Measurements from ENCODE around the gene GALNT10.

The GALNT10 gene

DNA sequence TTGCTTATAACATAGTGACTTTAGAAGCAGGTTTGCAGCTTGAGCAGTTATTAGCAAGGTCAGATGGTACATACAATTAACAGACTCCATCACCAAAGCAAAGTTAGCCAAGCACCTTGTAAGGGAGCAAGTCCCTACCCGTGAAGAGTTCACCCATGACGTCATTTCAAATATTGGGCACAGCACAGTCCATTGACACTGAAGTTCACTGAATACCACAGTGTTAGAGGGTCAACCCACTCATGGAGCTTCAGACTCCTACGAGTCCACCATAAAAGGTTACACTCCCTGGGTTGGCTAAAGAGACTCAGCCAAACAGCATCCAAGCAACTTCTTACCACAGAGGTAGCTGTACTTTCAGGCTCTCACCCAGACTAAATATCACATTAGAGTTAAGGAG is 77.5 kb downstream of the GALNT10 start:
- no peak for DNase-seq

DNA sequence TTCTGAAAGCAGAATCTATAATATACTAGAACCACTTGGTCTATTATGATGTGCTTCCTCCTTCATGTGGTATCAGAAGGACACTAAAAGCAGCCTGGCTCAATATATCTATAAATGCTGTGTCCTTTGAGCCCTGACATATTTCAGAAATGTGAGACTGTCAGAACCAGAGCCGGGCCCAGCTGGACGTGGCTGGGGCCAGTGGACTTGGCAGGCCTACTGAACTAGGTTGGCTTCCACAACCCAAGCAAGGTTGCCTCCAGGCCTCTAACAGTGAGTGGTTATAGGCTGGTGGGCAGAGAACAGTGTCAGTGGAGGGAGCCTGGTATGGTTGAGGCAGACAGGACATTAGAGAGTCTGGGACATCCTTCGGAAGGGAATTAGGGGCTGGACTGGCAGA is 78.9 kb downstream of the GALNT10 start:
- no peak for DNase-seq

DNA sequence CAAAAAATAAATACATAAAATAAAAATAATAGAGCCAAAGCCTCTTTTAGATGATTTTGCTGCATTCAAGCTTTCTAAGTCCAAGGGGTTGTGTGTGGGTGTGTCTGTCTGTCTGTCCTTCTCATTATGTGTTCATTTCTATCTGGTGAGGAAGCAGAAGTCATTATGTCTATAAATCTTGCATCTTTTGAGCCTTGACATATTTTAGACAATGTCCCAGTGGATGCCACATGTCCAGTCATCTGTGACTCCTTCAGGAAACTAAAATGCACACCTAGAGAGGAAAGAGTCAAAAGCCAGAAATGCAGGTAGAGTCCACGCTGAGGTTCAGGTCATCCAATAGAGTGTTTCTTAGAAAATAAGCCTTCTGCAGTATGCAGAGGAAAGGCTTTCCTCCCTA is 80.9 kb downstream of the GALNT10 start:
- no peak for DNase-seq

DNA sequence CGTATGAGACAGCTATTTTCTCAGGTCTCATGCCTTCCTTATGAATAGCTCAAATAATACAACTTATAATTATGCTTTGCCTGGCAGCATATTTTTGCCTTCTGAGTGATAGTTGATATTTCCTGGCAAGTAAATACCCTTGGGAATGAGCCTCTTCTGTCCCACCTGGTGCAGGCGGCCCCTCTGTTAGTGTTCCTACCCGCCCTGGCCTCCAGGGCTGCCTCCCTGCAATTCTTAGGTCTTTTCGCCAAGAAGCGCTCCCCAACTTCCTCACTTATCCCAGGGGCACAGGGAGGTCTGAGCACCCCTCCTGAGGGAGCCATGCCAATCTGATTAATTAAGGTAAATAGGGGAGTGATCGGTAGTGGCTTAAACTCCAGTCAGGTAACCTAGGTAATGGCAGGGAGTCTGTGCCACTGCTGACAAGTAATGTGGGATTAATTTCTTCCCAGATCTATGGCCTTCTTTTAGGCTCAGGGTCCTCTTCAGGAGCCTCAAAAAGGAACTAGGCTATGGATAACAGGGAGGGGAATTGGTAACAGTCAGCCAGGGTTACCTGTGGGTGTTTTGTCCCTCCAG is 81.5 kb downstream of the GALNT10 start:
- DNase-seq: no peak

DNA sequence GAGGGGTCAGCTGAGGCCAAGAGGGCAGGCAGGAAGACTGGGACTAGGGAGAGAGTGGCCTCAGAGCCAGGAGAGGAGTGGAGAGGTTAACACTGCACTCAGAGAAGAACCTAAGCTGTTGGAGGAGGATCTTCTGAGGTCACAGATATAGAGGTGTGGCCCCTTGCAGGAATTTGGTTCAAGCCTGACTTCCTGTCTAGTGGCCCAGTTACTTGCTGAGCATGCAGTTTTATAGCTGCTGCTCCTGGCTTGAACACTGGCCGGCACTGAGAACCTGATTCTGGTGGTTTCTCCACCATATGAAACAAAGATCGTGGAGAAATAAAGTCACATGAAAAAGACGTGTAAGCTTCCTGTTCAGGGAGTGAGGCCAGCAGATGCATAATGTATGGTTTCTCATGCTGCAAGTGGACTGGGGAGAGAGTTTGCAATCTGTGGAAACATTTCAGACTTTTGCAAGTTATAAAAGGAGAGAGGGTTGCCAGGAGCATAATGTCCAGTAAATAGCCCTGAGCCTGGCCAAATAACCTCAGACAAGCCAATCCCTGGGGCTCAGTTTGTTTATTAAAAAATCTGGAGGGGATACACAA is 82.6 kb downstream of the GALNT10 start:
- no peak for DNase-seq

DNA sequence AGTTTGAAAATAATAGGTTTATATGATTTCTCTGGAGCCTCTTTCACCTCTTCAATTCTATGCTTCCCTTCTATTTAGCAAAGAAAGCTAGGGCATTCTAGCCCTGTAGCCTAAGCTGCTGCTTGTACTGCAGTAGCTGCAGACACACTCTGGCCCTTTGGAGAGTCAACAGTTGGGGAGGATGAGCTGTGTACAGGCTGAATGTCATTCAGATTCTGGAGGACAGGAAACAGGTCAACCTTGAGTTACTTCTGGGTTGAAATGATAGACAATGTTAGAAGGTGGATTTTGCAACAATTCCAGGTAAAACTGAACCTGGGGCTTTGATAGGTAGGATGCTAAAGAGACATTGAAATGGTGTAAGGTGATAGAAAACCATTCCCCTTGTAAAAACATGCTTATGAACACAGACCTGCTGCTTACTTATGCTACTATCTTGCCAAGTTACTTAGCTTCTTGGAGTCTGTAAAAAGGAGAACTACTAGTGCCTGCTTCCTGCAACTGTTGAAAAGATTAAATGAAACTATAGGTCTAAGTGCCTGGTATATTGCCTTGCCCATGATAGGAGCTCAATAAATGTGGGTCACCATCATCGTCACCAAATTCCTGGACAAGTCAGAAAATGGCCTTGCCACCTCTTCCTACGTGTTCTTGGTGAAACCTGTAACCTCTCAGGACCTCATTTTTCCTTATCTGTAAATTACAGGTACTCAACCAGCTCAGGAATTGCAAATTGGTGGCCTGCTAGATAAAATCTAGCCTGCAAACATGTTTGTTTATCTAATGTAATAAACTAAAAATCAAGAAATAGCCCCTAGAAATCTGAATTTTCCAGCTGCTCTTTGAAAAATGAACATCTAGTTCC is 83.7 kb downstream of the GALNT10 start:
- DNase-seq: no peak

DNA sequence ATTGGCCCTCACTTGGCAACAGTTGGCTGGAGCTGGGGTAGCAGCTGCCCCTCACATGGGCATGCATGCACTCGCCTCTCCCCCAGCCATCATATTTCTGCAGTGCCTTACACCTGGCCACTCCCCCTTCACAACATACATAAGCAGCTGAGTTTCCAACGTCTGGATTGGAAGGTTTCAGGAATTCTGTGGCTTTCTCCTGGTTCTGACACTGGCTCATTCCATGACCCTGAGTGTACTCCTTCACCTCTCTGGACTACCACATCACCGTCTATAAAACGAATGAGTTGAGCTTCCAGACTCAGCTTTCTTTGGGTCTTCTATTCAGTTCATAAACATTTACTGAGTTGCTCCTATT is 84.3 kb downstream of the GALNT10 start:
- no peak for DNase-seq

DNA sequence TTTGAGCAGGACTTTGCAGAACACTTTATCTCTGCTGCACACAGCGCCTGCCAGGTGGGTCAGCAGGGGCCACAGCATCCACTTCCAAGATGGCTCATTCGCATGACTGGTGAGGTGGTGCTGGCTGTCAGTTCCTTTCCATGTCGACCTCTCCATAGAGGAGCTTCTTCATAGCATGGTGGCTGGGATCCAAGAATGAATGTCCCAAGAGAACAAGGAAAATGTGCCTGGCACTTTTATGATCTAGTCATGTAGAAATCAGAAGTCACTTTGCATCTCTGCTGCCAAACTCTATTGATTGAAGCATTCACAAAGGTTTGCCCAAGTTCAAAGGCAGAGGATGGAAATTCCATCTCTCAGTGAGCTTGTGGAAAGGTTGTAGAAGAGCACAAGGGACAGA is 85.0 kb downstream of the GALNT10 start:
- DNase-seq: no peak

DNA sequence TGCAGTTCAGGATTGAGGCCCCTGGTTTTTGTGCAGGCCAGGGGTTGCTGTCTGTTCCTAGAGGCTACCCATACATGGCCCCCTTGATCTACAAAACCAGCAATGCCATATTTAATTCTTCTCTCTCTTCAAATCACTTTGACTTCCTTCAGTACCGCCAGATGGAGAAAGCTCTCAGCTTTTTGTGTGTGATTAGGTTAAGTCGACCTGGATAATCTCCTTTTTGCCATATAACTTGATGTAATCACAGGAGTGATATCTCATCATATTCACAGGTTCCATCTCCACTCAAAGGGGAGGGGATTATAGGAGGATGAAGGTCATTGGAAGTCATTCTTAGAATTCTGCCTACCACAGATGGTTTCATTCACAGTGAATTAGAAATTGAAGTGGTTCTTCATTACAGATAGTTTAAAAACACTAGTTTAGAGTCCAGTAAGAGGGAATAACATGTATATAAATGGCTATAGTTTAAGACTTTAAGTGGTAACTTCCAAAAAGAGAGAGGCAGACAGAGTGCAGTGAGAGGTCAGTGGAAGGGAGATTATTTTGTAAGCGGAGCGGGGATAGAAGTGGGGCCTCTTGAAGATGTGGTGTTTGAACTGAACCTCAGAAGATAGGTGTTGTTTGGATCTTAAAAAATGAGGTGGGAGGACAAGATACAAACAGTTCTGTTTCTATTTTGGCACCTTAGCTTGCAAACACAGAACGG is 85.9 kb downstream of the GALNT10 start:
- DNase-seq: no peak

DNA sequence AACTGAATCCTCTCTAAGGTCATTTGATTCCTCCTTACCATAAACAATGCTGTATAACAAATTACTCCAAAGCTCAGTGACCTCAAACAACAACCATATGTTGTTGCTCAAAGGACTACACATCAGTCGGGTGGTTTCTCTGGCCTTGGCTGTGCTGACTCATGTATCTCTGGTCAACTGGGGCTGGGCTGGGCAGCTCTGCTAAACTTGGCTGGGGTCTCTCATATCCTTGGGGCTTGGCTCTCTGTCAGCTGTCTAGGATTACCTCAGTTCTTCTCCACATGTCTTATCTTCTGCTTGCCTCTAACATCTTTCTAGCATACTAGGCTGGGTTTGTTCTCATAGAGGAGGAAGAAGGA is 86.4 kb downstream of the GALNT10 start:
- DNase-seq: no peak

DNA sequence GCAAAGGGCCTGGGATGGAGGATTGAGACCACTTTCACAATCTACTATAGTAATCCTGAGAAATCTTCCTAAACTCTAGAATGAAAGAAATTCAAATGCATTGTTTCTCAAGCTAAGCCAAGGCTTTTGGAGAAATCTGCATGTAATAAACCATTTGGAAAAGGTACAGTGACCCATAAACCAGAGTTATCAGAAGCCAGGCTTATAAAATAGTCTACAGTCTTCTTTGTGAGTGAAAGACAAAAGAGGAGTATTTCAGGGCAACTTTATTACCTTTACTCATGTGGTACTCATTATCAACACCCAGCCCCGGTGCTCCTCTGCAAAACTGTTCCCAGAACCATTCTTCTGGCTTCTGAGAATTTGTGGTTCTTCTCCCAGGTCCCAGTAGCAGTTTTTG is 87.0 kb downstream of the GALNT10 start:
- DNase-seq: no peak

DNA sequence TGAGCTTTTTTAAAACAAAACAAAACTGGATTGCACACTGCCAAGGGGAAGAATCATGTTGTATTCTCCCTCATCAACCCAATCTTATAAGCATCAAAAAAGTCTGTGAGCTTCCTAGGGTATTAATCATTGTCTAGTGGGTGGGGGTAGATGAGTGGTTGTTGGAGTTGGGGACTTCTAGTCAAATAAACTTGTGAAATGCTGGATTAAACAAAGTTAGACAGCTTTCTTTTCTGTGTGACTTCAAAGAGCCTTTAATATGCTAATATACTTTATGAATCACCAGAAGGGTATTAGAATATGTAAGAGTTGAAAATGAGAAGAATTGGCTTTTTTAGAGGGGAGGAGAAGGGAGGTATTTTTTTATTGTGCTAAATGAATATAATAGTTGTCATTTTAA is 87.7 kb downstream of the GALNT10 start:
- DNase-seq: no peak

DNA sequence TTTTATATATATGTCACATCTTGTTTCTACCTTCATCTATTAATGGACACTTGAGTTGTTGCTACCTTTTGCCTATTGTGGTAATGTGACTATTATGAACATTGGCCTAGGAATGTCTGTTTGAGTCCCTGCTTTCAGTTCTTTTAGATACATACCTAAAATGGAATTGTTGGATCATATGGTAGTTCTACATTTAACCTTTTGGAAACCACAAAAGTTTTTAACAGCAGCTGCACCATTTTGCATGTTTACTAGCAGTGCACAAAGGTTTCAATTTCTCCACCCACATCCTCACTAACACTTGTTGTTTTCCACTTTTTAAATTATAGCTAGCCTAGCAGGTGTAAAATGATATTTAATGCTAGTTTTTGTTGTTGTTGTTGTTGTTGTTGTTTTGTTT is 88.4 kb downstream of the GALNT10 start:
- no peak for DNase-seq

DNA sequence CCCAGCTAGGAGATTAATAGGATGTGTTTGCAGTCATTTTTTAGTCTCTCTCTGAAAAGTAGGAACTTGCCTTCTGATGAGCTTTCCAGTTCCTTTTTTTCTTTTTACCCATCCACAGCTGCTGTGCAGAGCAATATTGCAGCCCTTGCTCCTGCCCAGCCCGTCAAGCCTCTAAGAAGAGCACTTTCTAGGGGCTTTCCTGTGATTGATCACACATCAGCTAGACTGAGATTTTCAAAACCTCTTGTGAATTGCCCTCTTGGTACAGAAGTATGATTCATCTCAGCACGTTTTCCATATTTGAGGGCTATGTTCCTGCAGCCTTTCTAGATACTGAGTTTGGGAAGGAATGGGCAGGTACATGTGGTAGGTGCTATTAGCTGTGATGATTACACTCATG is 93.9 kb downstream of the GALNT10 start:
- no peak for DNase-seq

DNA sequence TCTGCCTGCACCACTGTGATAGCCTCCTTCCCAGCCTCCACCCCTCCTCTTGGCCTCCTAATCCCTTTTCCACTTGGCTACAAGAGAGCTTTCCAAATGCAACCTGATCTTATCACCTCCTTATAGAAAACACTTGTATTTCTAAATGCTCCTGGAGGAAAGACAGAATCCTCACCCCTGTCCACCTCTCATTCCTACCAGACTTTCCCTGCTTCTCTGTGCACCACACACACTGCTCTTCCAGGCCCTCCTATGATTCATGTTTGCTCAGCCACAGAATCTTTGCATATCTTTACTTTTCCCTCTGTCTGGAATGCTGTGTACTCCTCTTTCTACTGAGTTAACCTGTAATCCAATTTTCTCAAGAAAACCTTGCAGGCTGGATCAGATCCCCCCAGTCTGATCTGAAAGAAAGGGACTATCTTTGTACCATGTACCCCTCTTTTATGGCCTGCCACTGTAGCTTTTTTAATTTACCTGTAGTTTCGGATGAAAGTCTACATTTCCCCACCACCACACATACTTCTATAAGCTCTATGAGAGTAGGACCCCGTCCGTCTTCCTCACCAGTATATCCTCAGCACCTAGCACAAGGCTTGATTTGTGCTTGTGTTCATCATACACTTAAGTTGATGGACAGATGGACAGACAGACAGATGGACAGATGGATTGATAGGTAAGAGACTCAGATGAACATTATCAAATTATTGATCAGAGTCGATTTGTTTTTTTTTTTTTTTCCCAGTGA is 95.3 kb downstream of the GALNT10 start:
- DNase-seq: no peak

DNA sequence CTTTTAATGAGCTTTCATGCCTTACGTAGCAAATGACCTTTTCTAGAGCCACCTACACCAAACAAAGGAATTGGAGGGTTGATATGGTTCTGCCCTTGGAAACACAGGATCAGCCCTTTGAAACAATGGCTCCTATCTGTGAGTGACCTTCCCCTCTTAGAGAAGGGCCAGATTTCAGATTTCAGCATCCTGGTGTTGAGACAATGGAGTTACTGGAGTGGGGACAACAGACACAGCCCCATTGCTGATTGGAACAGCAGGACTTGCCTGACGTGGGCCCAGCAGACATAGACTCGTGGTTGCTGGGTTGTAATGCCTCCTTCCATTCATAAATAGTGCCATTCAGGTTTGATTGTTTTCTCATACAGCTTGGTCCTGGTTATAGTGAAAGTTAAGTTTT is 96.0 kb downstream of the GALNT10 start:
- no peak for DNase-seq

DNA sequence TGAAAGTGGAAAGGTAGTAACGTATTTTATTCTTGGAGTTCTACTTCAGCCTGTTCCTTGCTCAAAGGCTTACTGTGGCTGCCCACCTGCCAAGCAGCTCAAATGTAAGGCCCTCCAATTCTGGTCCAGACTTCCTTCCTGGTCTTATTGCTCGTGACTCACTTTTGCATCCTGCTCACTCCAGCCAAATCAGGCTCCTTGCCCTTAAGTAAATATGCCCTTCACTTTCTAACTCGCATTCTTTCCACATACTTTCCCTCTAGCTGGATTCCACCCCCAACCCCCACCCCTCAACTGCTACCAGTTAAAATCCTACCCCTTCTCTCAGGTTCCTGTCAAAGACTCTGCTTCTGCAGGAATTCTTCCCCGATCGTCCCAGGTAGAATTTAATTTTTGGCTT is 96.6 kb downstream of the GALNT10 start:
- no peak for DNase-seq

DNA sequence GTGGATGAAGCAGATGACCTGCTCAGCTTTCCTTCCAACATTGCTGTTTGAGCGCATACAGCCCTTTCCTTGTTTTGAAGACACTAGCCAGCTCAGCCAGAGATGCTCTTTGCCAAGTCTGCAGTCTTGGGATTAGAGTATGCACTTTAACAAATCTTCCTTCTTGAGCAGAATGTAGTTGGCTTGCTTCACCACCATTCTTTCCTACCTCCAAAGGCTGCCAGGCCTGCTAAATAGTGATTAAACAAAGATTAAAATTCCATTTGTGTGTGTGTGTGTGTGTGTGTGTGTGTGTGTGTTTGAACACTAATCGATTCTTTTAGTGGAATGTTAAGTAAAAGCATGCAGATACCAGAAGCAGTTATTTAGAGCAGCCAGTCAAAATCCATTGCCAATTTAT is 97.6 kb downstream of the GALNT10 start:
- no peak for DNase-seq

DNA sequence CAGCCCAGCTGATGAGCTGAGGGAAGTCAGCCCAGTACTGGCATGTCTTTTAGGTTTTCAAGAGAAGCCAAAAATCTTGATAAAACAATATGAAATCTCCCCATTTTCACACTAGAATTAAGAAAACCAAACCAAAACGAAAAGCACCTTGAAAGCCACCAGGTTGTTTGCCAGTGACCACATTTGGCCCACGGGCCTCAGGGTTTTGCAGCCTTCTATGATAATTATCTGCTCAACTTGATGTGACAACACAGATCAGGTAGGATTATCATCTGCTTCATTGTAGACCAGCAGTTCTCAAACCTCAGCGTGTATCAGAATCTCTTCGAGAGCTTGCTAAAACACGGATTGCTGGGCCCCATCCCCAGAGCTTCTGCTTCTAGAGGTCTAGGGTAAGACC is 101.4 kb downstream of the GALNT10 start:
- no peak for DNase-seq

DNA sequence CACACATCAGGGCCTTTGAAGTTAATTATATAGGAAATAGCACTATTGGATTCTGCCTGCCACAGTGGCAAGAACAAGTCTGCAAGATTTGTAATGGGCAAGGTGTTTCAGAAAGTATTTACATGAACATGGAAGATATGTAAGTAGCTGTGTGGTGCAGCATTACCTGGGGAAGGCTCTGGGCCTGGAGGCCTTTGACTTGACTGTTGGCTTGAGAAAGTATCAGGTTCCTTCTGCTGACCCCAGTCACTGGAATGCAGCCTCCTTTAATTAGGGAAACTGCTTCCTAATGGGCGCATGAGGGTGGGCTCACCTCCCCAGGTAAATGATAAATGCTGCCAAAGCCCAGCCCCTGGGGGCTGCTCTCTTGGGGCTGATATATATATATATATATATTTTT is 102.7 kb downstream of the GALNT10 start:
- no peak for DNase-seq

DNA sequence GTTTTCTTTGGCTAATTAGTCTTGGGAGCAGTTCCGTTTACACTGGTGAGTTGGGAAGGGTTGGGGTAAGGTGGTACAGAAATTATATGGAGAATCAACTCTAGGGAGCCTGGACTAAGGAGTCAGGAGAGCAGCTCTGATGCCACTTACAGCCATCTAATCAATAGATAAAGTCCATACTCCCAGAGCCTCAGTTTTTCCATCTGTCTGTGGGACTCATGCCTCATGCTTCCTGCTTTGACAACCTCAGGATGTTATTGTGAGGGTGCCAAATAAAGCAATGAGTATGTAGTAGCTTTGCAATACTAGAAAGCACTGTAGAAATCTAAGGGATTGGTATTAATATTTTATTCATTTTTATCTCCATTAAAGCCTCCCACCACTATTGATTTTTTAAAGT is 105.0 kb downstream of the GALNT10 start:
- no peak for DNase-seq

DNA sequence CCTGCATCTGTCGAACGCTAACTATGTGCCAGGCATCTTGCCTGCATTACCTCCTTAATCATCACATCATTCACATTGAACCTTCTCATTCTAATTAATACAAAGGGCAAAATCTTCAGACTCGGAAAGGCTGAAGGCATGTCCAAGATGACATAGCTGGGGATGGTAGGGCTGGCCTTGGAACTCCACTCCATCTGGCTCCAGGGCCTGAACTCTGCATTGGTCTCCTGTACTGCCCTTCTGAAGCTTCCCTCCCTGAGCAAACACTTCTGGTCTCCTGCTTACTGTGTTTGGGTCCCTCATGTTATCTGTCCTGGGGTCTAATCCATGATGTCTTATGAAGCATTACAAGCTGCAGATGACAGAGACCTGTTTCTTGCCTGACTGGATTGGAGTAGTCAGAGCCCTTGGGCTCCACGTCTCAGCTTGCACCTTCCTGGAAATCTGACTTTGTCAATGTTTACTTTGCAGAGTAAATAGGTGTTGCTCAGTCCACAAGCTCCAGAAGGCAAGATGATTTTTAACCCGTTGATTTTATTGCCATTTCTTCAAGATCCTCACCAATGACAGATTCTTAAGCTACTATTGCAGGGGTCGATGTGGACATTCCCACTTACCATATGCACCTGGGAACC is 106.1 kb downstream of the GALNT10 start:
- DNase-seq: no peak

DNA sequence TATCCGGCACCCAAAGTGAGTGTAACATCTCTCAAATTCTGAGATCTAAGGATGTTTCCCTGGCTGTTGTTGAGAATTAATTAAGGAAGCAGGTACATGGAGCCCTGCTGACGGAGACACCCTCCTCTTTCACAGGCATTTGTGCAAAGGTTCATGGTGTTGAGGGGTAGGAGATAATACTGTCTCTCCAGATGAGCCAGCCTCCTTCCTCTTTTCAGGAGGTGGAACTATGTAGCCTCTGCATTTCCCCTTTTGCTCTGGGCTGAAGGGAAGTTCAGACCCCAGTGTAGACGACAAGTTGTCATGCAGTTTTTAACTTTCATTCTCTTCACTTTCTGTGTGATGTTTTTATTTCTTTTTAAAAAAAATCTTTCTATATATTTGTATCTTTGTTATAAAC is 107.5 kb downstream of the GALNT10 start:
- DNase-seq: no peak
